NCI-H82 treated with DMSO at 0.1 percent for 48 hours (cell line): ENCODE measurements around the gene MBD4.
"Not testable (repeated sequence)": the region's sequence is repeated elsewhere in the genome, so short reads cannot be mapped to it uniquely, and the experiment has no call there.

Source experiments
- DNase-seq: peaks from one replicate; lab custom pipeline; 2025; ENCODE audit not compliant: unreplicated experiment; lab: John Stamatoyannopoulos, UW

The MBD4 gene

GRCh38 chr3:129384594-129385323, 55.0 kb downstream of the MBD4 start:
- DNase-seq: peak; percentile 68

GRCh38 chr3:129384103-129384502, 55.6 kb downstream of the MBD4 start:
- not testable (repeated sequence) for DNase-seq

- DNase-seq: peak; percentile 74
Measured at GRCh38 chr3:129383292-129383860, 56.4 kb downstream of the MBD4 start.

GRCh38 chr3:129382366-129382765, 57.4 kb downstream of the MBD4 start:
- DNase-seq: no peak
